Fibroblast of lung (primary cell): ENCODE measurements around the gene GPR156. TPM values are rescaled to one million over a fixed set of nuclear protein-coding genes. Genes with fewer than 3 reads are reported as not detected.

ENCODE experiments used
- DNase-seq, 2 donors: peaks; one replicate each; pipeline versions ENCODE4 v3.0.0 to v3.0.0-alpha.2; 2010; ENCODE audit warnings: low read depth in 2 of 2
- H2AFZ ChIP-seq: 2 replicates; pipeline ENCODE4 v1.5.1; 2012; ENCODE audit warnings: low read length, control low read depth, inconsistent platforms
- H3K27ac ChIP-seq: 2 replicates; pipeline ENCODE4 v1.5.1; 2011; ENCODE audit warnings: low read length, control low read depth; ENCODE audit not compliant: insufficient read depth
- H3K27me3 ChIP-seq: 2 replicates; pipeline ENCODE4 v1.5.1; 2011; ENCODE audit warnings: mild to moderate bottlenecking, low read length; ENCODE audit not compliant: control insufficient read depth, insufficient read depth
- H3K36me3 ChIP-seq: 2 replicates; pipeline ENCODE4 v1.5.1; 2011; ENCODE audit warnings: low read length; ENCODE audit not compliant: control insufficient read depth, insufficient read depth
- H3K4me1 ChIP-seq: 2 replicates; pipeline ENCODE4 v1.5.1; 2011; ENCODE audit warnings: low read length; ENCODE audit not compliant: control insufficient read depth, insufficient read depth; ENCODE audit errors: extremely low read depth
- H3K4me2 ChIP-seq: 2 replicates; pipeline ENCODE4 v1.5.1; 2011; ENCODE audit warnings: low read length, control low read depth; ENCODE audit not compliant: insufficient read depth; ENCODE audit errors: extremely low read depth
- H3K4me3 ChIP-seq, 4 experiments: fragments of 200-600 bp in 1 of 4; sonication (generic) in 1 of 4; replicated peaks in 1 of 4; 2 replicates each; pipeline ENCODE4 v1.5.1; 2011 to 2016; ENCODE audit warnings: low read length in 4 of 4, low read depth in 3 of 4, mild to moderate bottlenecking in 3 of 4, control low read depth in 2 of 4, inconsistent platforms in 1 of 4, mixed read lengths in 1 of 4; ENCODE audit not compliant: insufficient read depth in 1 of 4; ENCODE audit errors: control extremely low read depth in 1 of 4
- H3K79me2 ChIP-seq: 2 replicates; pipeline ENCODE4 v1.5.1; 2012; ENCODE audit warnings: mild to moderate bottlenecking, low read length, inconsistent platforms; ENCODE audit not compliant: control insufficient read depth, insufficient read depth
- H3K9ac ChIP-seq: 2 replicates; pipeline ENCODE4 v1.5.1; 2011; ENCODE audit warnings: mild to moderate bottlenecking, low read length, control low read depth; ENCODE audit not compliant: insufficient read depth
- H3K9me3 ChIP-seq: 2 replicates; pipeline ENCODE4 v1.5.1; 2012; ENCODE audit warnings: low read depth, low read length; ENCODE audit not compliant: control insufficient read depth, insufficient read depth
- H4K20me1 ChIP-seq: 2 replicates; pipeline ENCODE4 v1.5.1; 2011; ENCODE audit warnings: low read length; ENCODE audit not compliant: control insufficient read depth, insufficient read depth; ENCODE audit errors: extremely low read depth
- EZH2 ChIP-seq: IDR thresholded peaks from 2 replicates; pipeline ENCODE4 v1.5.1; 2012; ENCODE audit warnings: low read length, control low read depth, mild to moderate bottlenecking; ENCODE audit errors: missing control alignments
- polyA minus RNA-seq: library from RNA; depleted of rRNA, polyadenylated mRNA; stranded (reverse); fragments of >200 nt; gene quantifications from 2 replicates; pipeline ENCODE4 v1.2.3, GENCODE V29; 2011; ENCODE audit warnings: low replicate concordance
- polyA plus RNA-seq, 2 donors: library from polyadenylated mRNA; depleted of rRNA in 1 of 2; stranded (reverse) in 1 of 2; unstranded in 1 of 2; fragments of >200 nt; gene quantifications; 2 replicates each; pipeline ENCODE4 v1.2.1, GENCODE V29; 2011 to 2012; ENCODE audit warnings: missing spikeins in 1 of 2
- total RNA-seq: library from RNA; depleted of rRNA; stranded (reverse); fragments of >200 nt; gene quantifications from 2 replicates; pipeline ENCODE4 v1.2.1, GENCODE V29; 2014
- TF ChIP-seq, protein P1 (sequence below), 2 donors: IDR thresholded peaks in 1 of 2; conservative IDR thresholded peaks in 1 of 2; 1 replicate in 1 of 2; 2 replicates in 1 of 2; pipeline ENCODE4 v1.5.1; 2011 to 2012; ENCODE audit warnings: low read length in 2 of 2, control low read depth in 1 of 2, inconsistent platforms in 1 of 2, low read depth in 1 of 2, mild to moderate bottlenecking in 1 of 2

Gene GPR156
- under 0.01 and 0.33 TPM in 2 replicates for total RNA-seq
- polyA plus RNA-seq: 0.42 and 0.45 TPM in 2 replicates
- polyA plus RNA-seq (2012): 0.23 and 0.26 TPM in 2 replicates
- 0.24 TPM in 1 of 2 replicates, not detected in the other for polyA minus RNA-seq

DNA sequence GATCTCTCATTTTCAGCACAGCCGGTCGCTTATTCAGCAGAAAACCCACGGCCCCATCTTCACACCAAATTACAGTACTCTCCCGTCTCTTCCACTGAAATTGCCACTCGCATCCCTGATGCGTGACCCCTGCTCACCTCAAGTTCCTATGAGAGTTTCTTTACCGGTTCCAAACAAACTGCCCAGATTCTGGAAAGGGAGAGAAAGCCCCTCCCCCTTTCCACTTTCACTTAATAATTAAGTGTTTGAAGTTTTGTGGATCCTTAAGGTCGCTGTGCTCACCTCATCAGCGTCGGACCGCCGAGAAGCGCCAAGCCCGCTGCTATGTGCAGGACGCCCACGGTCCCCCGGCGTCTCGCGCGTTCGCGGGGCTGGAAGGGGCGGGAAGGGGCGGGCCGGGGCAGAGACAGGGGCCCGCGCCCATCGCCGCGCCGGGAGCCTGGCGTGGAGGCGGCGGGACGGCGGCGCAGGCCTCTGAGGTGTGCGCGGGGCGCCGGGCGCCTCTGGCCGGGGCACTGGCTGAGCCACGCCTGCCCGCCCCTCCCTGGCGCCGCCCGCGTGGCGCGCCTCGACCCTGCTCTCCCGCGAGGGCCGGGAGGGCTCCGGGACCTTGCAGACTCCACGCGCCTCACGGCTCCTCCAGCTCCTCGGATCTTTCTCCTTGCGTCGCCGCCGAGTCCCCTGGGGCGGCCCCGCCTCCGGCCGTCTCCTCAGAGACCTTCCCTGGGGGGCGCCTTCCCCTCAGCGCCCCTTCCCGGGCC is at the start of gene GPR156:
Gene GPR156 (minus strand): TSS at position 476 of the 761 bp plus-strand sequence. CDS start 41,124 bp downstream, outside the sequence.
- Histone ChIP-seq H3K9me3 (no peaks in the 10 kb centered on the region), H2AFZ (peak within 1 kb of the TSS; percentile 44), H3K36me3 (no peaks in the 10 kb centered on the region), H3K4me3 (peak within 1 kb of the TSS; percentile 40 to 66 (median 52)), H3K79me2 (no peaks in the 10 kb centered on the region), H4K20me1 (no peaks in the 10 kb centered on the region), H3K27me3 (peaks cover 3% of the 10 kb centered on the region), H3K27ac (no peak within 1 kb of the TSS), H3K4me2 (peak within 1 kb of the TSS; percentile 71), H3K9ac (peak within 1 kb of the TSS; percentile 16), H3K4me1 (no peaks in the 10 kb centered on the region)
- DNase-seq: peak in 1 of 2 donors; percentile 35
- TF ChIP-seq, protein P1, sequence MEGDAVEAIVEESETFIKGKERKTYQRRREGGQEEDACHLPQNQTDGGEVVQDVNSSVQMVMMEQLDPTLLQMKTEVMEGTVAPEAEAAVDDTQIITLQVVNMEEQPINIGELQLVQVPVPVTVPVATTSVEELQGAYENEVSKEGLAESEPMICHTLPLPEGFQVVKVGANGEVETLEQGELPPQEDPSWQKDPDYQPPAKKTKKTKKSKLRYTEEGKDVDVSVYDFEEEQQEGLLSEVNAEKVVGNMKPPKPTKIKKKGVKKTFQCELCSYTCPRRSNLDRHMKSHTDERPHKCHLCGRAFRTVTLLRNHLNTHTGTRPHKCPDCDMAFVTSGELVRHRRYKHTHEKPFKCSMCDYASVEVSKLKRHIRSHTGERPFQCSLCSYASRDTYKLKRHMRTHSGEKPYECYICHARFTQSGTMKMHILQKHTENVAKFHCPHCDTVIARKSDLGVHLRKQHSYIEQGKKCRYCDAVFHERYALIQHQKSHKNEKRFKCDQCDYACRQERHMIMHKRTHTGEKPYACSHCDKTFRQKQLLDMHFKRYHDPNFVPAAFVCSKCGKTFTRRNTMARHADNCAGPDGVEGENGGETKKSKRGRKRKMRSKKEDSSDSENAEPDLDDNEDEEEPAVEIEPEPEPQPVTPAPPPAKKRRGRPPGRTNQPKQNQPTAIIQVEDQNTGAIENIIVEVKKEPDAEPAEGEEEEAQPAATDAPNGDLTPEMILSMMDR (conservative IDR thresholded peaks at IDR 0.05 in 1 of 2, IDR thresholded peaks at IDR 0.05 in 1 of 2; ENCODE audit: low read depth in 1 of 2, low read length in 2 of 2): no peak
- TF ChIP-seq EZH2: no peak

DNA sequence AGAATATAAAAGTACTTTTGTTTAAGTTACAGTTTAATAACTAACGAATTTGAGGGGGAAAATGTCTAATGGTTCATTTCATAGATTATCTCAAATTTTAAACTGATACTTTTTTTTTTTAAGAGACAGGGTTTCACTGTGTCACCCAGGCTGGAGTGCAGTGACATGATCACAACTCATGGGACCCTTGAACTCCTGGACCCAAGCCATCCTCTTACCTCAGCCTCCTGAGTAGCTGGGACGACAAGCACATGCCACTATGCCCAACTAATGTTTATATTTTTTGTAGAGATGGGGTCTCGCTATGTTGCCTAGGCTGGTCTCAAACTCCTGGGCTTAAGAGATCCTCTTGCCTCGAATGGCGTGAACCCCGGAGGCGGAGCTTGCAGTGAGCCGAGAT is 47.6 kb upstream of the GPR156 start:
- Histone ChIP-seq H3K4me3 (no peak overlapping the region), H2AFZ (no peak overlapping the region), H3K27me3 (no peaks in the 10 kb centered on the region), H3K9me3 (no peaks in the 10 kb centered on the region), H3K9ac (no peak overlapping the region), H3K36me3 (no peaks in the 10 kb centered on the region), H3K4me2 (no peak overlapping the region), H4K20me1 (peaks cover 1% of the 10 kb centered on the region), H3K79me2 (peaks cover 6% of the 10 kb centered on the region), H3K4me1 (no peaks in the 10 kb centered on the region), H3K27ac (no peak overlapping the region)
- TF ChIP-seq EZH2: no peak
- TF ChIP-seq, protein P1 (conservative IDR thresholded peaks at IDR 0.05 in 1 of 2, IDR thresholded peaks at IDR 0.05 in 1 of 2; ENCODE audit: low read depth in 1 of 2, low read length in 2 of 2): no peak
- no peak for DNase-seq

DNA sequence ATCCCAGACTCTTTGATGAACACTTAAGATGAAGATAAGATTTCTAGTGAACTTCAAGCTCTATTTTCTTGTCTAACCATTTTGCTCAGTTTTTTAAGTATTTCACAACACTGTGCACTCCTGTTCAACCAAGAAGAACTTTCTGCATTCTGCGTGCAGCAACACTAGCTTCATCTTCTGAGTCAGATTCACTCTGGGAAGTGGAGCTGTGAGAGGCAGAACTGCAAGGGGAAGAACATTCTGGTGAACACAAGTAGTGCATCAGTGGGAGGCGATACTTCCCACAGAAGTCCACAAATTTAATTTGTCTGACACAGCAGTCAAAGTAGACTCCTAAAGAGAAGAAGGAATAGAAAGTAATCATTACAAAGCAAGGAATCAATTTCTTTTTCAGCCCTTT is 46.1 kb upstream of the GPR156 start:
- H3K4me2 ChIP-seq: no peak overlapping the region
- TF ChIP-seq EZH2: no peak
- TF ChIP-seq, protein P1 (conservative IDR thresholded peaks at IDR 0.05 in 1 of 2, IDR thresholded peaks at IDR 0.05 in 1 of 2; ENCODE audit: low read depth in 1 of 2, low read length in 2 of 2): no peak
- DNase-seq: no peak
- H3K9me3 ChIP-seq: no peaks in the 10 kb centered on the region
- no peaks in the 10 kb centered on the region for H3K27me3 ChIP-seq
- no peaks in the 10 kb centered on the region for H3K36me3 ChIP-seq
- H2AFZ ChIP-seq: no peak overlapping the region
- peaks cover 1% of the 10 kb centered on the region for H4K20me1 ChIP-seq
- no peaks in the 10 kb centered on the region for H3K79me2 ChIP-seq
- no peaks in the 10 kb centered on the region for H3K4me1 ChIP-seq
- no peak overlapping the region for H3K9ac ChIP-seq
- no peak overlapping the region for H3K27ac ChIP-seq
- no peak overlapping the region for H3K4me3 ChIP-seq
